Vagina (tissue), 2 donors: ENCODE data around the gene COL18A1.

Source experiments
- POLR2A ChIP-seq, 2 donors: fragments of 450-650 bp; IDR thresholded peaks; one replicate each; pipeline ENCODE4 v1.6.1; 2017; ENCODE audit warnings: antibody characterized with exemption in 2 of 2, mild to moderate bottlenecking in 2 of 2, moderate library complexity in 2 of 2
- POLR2AphosphoS5 ChIP-seq, 2 donors: sonication (generic); formaldehyde crosslinking; IDR thresholded peaks; one replicate each; pipeline ENCODE4 v1.9.0; 2017; ENCODE audit warnings: antibody characterized with exemption in 2 of 2, mild to moderate bottlenecking in 2 of 2, low read depth in 1 of 2; ENCODE audit not compliant: insufficient read depth in 1 of 2

DNA sequence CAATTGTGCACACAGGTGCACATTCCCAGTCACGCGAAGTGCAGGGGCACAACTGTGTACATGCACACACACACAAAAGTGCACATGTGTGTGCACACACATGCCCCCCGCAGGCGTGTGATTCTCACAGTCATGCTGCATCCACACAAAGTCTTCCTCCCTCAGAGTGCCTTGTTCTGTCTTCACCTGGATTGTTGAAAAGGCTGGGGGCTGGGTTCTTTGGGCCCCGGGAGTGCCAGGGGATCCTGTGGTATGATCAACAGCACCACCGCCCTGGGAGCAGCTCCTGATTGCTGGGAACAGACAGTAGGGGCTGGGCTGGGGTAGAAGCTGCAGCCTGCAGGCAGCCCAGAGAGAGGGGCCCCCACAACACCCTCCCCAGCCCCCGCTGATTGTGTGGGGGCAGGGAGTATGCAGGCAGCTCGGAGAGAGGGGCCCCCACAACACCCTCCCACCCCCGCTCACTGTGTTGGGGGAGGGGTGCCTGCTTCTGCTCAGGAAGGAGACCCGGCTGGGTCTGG lies 3.4 kb downstream of the COL18A1 start:
- TF ChIP-seq POLR2AphosphoS5 (IDR thresholded peaks at IDR 0.05; ENCODE audit: insufficient read depth in 1 of 2, low read depth in 1 of 2) (no peak), POLR2A (IDR thresholded peaks at IDR 0.05) (no peak)
